GM21528 (cell line): Measurements from ENCODE around the gene MIER3.

Experiments used
- ATAC-seq: cut with Tn5 transposase; IDR thresholded peaks from one replicate; pipeline ENCODE4 v1.9.1; 2021; ENCODE audit warnings: mild to moderate bottlenecking, moderate library complexity; ENCODE audit not compliant: unreplicated experiment, low FRiP score

The MIER3 gene

GRCh38 chr5:56900858-56901578 lies 50.9 kb downstream of the MIER3 start:
- ATAC-seq = no peak

- ATAC-seq = no peak
These were observed 51.5 kb downstream of the MIER3 start for GRCh38 chr5:56900395-56900794.

- ATAC-seq = no peak
These were observed 53.7 kb downstream of the MIER3 start for GRCh38 chr5:56898213-56898612.

- no peak for ATAC-seq
These were observed 55.2 kb downstream of the MIER3 start for GRCh38 chr5:56896763-56897162.

GRCh38 chr5:56893251-56893951 lies 58.5 kb downstream of the MIER3 start:
- no peak for ATAC-seq

- no peak for ATAC-seq
These were observed 70.4 kb downstream of the MIER3 start for GRCh38 chr5:56881571-56881970.

GRCh38 chr5:56876327-56876726 lies 75.6 kb downstream of the MIER3 start:
- no peak for ATAC-seq

- no peak for ATAC-seq
These were observed 78.9 kb downstream of the MIER3 start for GRCh38 chr5:56873056-56873455.

GRCh38 chr5:56871777-56872176 lies 80.1 kb downstream of the MIER3 start:
- no peak for ATAC-seq
